Loucy (cell line): ENCODE data around the gene LPO.

Experiments used
- H2AFZ ChIP-seq: fragments of 200-600 bp; sonication (generic); 2 replicates; pipeline ENCODE4 v1.6.0; 2016; ENCODE audit warnings: antibody characterized with exemption, mild to moderate bottlenecking, low read length, moderate library complexity
- H3F3A ChIP-seq: fragments of 200-600 bp; 2 replicates; pipeline ENCODE4 v1.6.0; 2016; ENCODE audit warnings: antibody characterized with exemption, low read depth, mild to moderate bottlenecking
- H3K27me3 ChIP-seq: fragments of 200-600 bp; sonication (generic); 2 replicates; pipeline ENCODE4 v1.6.1; 2014; ENCODE audit warnings: low read length, mild to moderate bottlenecking; ENCODE audit not compliant: insufficient read depth, poor library complexity, severe bottlenecking
- H3K36me3 ChIP-seq: fragments of 200-600 bp; sonication (generic); 2 replicates; pipeline ENCODE4 v1.6.1; 2016; ENCODE audit warnings: low read length; ENCODE audit not compliant: insufficient read depth
- H3K4me1 ChIP-seq: fragments of 200-600 bp; sonication (generic); 2 replicates; pipeline ENCODE4 v1.5.1; 2014; ENCODE audit warnings: low read length, mild to moderate bottlenecking; ENCODE audit not compliant: insufficient read depth, poor library complexity, severe bottlenecking
- H3K4me2 ChIP-seq: fragments of 200-600 bp; sonication (generic); 2 replicates; pipeline ENCODE4 v1.6.0; 2014; ENCODE audit warnings: antibody characterized with exemption, low read length, low read depth, mild to moderate bottlenecking; ENCODE audit not compliant: poor library complexity, severe bottlenecking
- H3K4me3 ChIP-seq: fragments of 200-600 bp; sonication (generic); 2 replicates; pipeline ENCODE4 v1.5.1; 2014; ENCODE audit warnings: low read length, mild to moderate bottlenecking, mixed read lengths; ENCODE audit not compliant: poor library complexity, severe bottlenecking
- H3K79me2 ChIP-seq: fragments of 200-600 bp; sonication (generic); 2 replicates; pipeline ENCODE4 v1.6.1; 2014; ENCODE audit warnings: low read length; ENCODE audit not compliant: insufficient read depth
- H3K9ac ChIP-seq: fragments of 200-600 bp; sonication (generic); 2 replicates; pipeline ENCODE4 v1.6.0; 2014; ENCODE audit warnings: mild to moderate bottlenecking, low read depth, low read length, moderate library complexity; ENCODE audit not compliant: poor library complexity, severe bottlenecking
- H3K9me2 ChIP-seq: fragments of 200-600 bp; sonication (generic); replicated peaks from 2 replicates; pipeline ENCODE4 v1.6.1; 2016; ENCODE audit warnings: low read depth, low read length, mixed read lengths
- H3K9me3 ChIP-seq: fragments of 200-600 bp; sonication (generic); 2 replicates; pipeline ENCODE4 v1.6.1; 2014; ENCODE audit warnings: mild to moderate bottlenecking, antibody characterized with exemption, low read length, low read depth; ENCODE audit not compliant: insufficient read depth
- H4K20me1 ChIP-seq: fragments of 200-600 bp; sonication (generic); 2 replicates; pipeline ENCODE4 v1.6.0; 2014; ENCODE audit warnings: antibody characterized with exemption, low read length, mild to moderate bottlenecking; ENCODE audit not compliant: insufficient read depth, poor library complexity, severe bottlenecking
- EZH2phosphoT487 ChIP-seq: fragments of 200-600 bp; IDR thresholded peaks from 2 replicates; pipeline ENCODE4 v1.6.1; 2018; ENCODE audit warnings: antibody characterized with exemption, mild to moderate bottlenecking, moderate library complexity, borderline replicate concordance
- TF ChIP-seq, protein P1 (sequence below): fragments of 200-600 bp; sonication (generic); conservative IDR thresholded peaks from 2 replicates; pipeline ENCODE4 v1.5.1; 2014; ENCODE audit warnings: mild to moderate bottlenecking, antibody characterized with exemption, low read length

The LPO gene

DNA sequence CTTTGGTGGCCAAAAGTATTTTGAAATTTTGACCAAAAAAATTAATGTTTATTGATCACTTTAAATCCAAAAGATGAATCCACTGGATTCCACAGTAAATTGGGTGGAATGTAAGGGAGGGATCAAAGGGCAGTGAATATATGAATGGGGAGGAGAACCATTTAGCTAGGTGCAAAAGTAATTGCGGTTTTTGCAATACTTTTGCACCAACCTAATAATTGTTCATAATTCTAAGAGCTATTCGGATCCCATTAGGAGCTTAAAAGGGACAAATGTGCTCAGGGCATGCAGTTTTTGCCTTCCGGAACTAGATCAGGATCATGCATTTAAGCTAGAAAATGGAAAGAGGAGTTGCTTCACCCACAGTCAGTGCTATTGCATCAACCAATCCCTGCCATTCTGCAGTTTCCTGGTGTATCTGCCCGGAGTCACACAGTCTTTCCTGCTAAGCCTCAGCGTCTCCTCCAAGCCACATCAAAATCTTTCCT is at the start of gene LPO:
Gene LPO, plus strand, starts transcription at position 438 of the 488 bp plus-strand sequence. CDS start 4,396 bp downstream, outside the sequence.
- no peaks in the 10 kb centered on the region for H3K9me2 ChIP-seq
- H3K36me3 ChIP-seq: no peaks in the 10 kb centered on the region
- no peaks in the 10 kb centered on the region for H4K20me1 ChIP-seq
- no peak within 1 kb of the TSS for H3K9ac ChIP-seq
- no peaks in the 10 kb centered on the region for H3F3A ChIP-seq
- H3K4me3 ChIP-seq: no peak within 1 kb of the TSS
- H3K4me1 ChIP-seq: no peaks in the 10 kb centered on the region
- H3K4me2 ChIP-seq: no peak within 1 kb of the TSS
- H3K79me2 ChIP-seq: no peaks in the 10 kb centered on the region
- TF ChIP-seq EZH2phosphoT487: no peak
- TF ChIP-seq, protein P1, sequence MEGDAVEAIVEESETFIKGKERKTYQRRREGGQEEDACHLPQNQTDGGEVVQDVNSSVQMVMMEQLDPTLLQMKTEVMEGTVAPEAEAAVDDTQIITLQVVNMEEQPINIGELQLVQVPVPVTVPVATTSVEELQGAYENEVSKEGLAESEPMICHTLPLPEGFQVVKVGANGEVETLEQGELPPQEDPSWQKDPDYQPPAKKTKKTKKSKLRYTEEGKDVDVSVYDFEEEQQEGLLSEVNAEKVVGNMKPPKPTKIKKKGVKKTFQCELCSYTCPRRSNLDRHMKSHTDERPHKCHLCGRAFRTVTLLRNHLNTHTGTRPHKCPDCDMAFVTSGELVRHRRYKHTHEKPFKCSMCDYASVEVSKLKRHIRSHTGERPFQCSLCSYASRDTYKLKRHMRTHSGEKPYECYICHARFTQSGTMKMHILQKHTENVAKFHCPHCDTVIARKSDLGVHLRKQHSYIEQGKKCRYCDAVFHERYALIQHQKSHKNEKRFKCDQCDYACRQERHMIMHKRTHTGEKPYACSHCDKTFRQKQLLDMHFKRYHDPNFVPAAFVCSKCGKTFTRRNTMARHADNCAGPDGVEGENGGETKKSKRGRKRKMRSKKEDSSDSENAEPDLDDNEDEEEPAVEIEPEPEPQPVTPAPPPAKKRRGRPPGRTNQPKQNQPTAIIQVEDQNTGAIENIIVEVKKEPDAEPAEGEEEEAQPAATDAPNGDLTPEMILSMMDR: no peak
- no peaks in the 10 kb centered on the region for H3K9me3 ChIP-seq
- H3K27me3 ChIP-seq: peaks cover 16% of the 10 kb centered on the region
- no peak within 1 kb of the TSS for H2AFZ ChIP-seq

DNA sequence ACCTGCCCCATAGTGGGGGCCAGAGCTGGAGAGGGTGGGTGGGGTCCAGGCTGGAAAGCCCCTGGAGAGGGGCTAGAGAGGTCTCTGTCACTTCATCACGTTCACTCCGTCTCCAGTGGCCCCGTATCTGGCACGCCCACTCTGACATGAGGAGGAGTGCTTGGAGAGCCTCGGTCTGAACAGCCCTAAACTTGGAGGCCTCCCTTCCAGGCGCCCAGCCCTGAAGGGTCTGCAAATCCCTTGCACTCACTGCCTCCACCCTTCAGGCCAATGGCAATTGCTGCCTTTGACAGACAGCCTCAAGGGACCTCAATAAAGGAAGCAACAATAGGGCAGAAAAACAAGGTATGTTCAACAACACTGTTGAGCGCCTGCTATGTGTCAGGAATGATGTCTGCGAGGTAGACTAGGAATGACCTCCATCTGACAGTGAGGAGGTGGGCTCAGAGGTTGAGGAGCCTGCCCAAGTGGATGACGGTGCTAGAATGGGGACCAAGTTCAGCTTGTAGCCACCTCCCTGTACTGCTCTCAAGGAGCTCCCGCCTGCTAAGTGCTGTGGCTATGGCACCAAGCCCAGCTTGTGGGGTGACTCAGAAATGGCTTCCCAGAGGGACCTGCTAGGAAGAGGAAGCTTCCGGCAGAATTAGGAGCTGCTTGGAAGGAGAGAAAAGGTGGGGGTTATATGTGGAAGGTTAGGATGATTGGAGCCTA is 48.8 kb upstream of the LPO start:
- Histone ChIP-seq H2AFZ (no peak overlapping the region), H3K9me3 (no peaks in the 10 kb centered on the region), H3K27me3 (no peaks in the 10 kb centered on the region), H3K36me3 (no peaks in the 10 kb centered on the region), H3F3A (no peaks in the 10 kb centered on the region), H3K9me2 (no peaks in the 10 kb centered on the region), H3K4me2 (no peak overlapping the region), H3K4me3 (no peak overlapping the region), H3K4me1 (no peaks in the 10 kb centered on the region), H3K9ac (no peak overlapping the region), H3K79me2 (no peaks in the 10 kb centered on the region), H4K20me1 (no peaks in the 10 kb centered on the region)
- no peak for TF ChIP-seq EZH2phosphoT487
- TF ChIP-seq, protein P1: no peak

DNA sequence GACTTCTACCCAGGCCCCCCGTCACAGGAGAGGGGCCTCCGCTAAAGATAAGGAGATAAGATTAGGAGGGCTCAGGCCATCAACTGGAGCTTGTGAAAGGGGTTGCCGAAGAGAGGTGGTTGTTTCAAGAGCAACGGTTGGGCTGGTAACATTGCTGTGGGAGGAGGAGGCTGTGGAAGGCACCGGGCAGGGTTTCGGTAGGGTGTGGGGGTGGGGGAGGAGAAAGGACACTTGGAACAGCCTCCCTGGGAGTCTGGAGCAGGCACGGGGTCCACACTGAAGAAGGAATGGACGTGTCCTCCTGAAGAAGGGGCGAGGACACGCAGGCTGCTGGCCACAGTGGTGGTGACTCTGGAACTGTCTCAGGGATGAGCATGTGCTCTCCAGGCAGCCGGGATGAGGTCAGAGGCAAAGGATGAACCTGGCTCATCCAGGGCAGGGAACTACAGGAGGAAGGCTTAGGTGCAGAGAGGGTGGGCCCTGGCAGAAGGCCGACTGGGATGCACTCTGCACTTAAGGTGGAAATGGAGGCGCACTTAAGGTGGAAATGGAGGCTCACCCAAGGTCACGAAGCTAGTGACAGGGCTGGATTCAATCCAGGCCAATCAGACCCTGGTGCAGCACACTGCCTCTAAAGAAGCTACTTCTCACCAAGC is 47.0 kb upstream of the LPO start:
- Histone ChIP-seq H3K4me3 (no peak overlapping the region), H2AFZ (no peak overlapping the region), H3K9me2 (no peaks in the 10 kb centered on the region), H3K4me1 (no peaks in the 10 kb centered on the region), H3F3A (no peaks in the 10 kb centered on the region), H4K20me1 (no peaks in the 10 kb centered on the region), H3K9ac (no peak overlapping the region), H3K9me3 (no peaks in the 10 kb centered on the region), H3K4me2 (no peak overlapping the region), H3K79me2 (no peaks in the 10 kb centered on the region), H3K36me3 (no peaks in the 10 kb centered on the region), H3K27me3 (no peaks in the 10 kb centered on the region)
- no peak for TF ChIP-seq EZH2phosphoT487
- TF ChIP-seq, protein P1: no peak
